HG02884 (cell line): Measurements from ENCODE around the gene PPP1R14C.
"Not testable (repeated sequence)": the region's sequence is repeated elsewhere in the genome, so short reads cannot be mapped to it uniquely, and the experiment has no call there.

Experiments
- ATAC-seq: cut with Tn5 transposase; IDR thresholded peaks from one replicate; pipeline ENCODE4 v1.9.1; 2021; ENCODE audit warnings: mild to moderate bottlenecking, moderate library complexity; ENCODE audit not compliant: unreplicated experiment

Gene PPP1R14C

GRCh38 chr6:150165020-150165702 lies 22.3 kb downstream of the PPP1R14C start:
- ATAC-seq, result no peak

GRCh38 chr6:150167479-150167873 lies 24.6 kb downstream of the PPP1R14C start:
- no peak for ATAC-seq

- ATAC-seq, result no peak
Observed at GRCh38 chr6:150169181-150169580, 26.3 kb downstream of the PPP1R14C start.

GRCh38 chr6:150169609-150170008 lies 26.8 kb downstream of the PPP1R14C start:
- ATAC-seq, result no peak

GRCh38 chr6:150172929-150173328 lies 30.1 kb downstream of the PPP1R14C start:
- no peak for ATAC-seq

- ATAC-seq, result no peak
Observed at GRCh38 chr6:150175586-150176151, 32.8 kb downstream of the PPP1R14C start.

- no peak for ATAC-seq
Observed at GRCh38 chr6:150176152-150176551, 33.3 kb downstream of the PPP1R14C start.

GRCh38 chr6:150176659-150177058 lies 33.8 kb downstream of the PPP1R14C start:
- ATAC-seq, result no peak

GRCh38 chr6:150177259-150177951 lies 34.6 kb downstream of the PPP1R14C start:
- ATAC-seq, result no peak

GRCh38 chr6:150177952-150178520 lies 35.2 kb downstream of the PPP1R14C start:
- no peak for ATAC-seq

GRCh38 chr6:150179030-150179429 lies 36.2 kb downstream of the PPP1R14C start:
- no peak for ATAC-seq

- ATAC-seq, result not testable (repeated sequence)
Observed at GRCh38 chr6:150179907-150180424, 37.1 kb downstream of the PPP1R14C start.

- no peak for ATAC-seq
Observed at GRCh38 chr6:150180517-150180916, 37.7 kb downstream of the PPP1R14C start.

GRCh38 chr6:150182460-150183078 lies 39.7 kb downstream of the PPP1R14C start:
- no peak for ATAC-seq

- ATAC-seq, result no peak
Observed at GRCh38 chr6:150183105-150183504, 40.3 kb downstream of the PPP1R14C start.

- no peak for ATAC-seq
Observed at GRCh38 chr6:150183966-150184365, 41.1 kb downstream of the PPP1R14C start.

GRCh38 chr6:150184850-150185731 lies 42.2 kb downstream of the PPP1R14C start:
- peak; percentile 54 for ATAC-seq

- ATAC-seq, result no peak
Observed at GRCh38 chr6:150185732-150186117, 42.9 kb downstream of the PPP1R14C start.

- ATAC-seq, result no peak
Observed at GRCh38 chr6:150186129-150186898, 43.5 kb downstream of the PPP1R14C start.
